Gastroesophageal sphincter (tissue), 3 donors: Measurements from ENCODE around the gene SOX5.

ENCODE experiments used
- EP300 ChIP-seq: sonication (generic); formaldehyde crosslinking; IDR thresholded peaks from one replicate; pipeline ENCODE4 v1.6.1; 2017; ENCODE audit warnings: antibody characterized with exemption, mild to moderate bottlenecking
- POLR2A ChIP-seq, 2 donors: fragments of 450-650 bp; IDR thresholded peaks; one replicate each; pipeline ENCODE4 v1.6.1; 2017; ENCODE audit warnings: antibody characterized with exemption in 2 of 2, mild to moderate bottlenecking in 2 of 2, moderate library complexity in 1 of 2
- POLR2AphosphoS5 ChIP-seq: sonication (generic); formaldehyde crosslinking; IDR thresholded peaks from one replicate; pipeline ENCODE4 v1.6.1; 2017; ENCODE audit warnings: antibody characterized with exemption
- TF ChIP-seq, protein P1 (sequence below), 4 experiments: fragments of 200-600 bp in 2 of 4; fragments of 450-650 bp in 2 of 4; sonication (generic) in 1 of 4; IDR thresholded peaks; one replicate each; pipeline ENCODE4 v1.5.1; 2017 to 2019; ENCODE audit warnings: antibody characterized with exemption in 4 of 4, mild to moderate bottlenecking in 2 of 4, moderate library complexity in 2 of 4

DNA sequence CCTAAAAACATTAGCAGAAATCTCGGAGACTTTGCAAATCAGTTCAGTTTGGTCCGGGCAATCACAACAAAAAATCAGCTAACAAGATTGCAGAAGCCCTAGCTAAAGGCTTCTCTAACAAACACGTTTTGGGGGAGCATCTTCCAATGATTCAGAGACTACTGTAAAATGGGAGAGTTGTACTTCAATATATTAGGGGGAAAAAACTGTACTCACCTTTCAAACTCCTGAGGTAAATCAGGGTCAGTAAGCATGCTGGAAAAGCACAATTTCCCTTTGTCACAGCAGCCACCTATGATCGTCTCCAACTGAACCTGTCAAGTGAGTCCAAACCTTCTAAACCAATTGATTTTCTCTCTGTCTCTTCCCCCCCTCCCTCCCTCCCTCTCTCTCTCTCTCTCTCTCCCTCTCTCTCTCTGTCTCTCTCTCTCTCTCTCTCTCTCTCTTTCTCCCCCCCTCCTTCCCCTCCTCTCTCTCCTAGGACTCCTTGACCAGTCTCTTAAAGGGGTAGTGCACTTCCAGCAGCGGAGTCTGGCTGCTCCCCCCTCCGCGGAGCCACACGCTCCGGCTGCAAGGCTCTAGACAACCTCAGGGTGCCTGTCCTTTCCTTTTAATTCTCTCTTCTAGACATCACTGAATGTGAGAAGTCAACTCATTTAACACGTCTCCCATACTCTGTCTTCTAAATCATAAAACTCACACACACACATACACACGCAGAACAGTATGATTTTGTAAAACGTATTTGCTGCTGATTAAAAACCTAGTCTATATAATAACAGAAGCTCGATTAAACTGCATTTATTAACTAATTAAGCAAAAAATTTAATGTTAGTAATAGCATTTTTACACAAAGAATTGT lies at the start of gene SOX5:
- TF ChIP-seq, protein P1, sequence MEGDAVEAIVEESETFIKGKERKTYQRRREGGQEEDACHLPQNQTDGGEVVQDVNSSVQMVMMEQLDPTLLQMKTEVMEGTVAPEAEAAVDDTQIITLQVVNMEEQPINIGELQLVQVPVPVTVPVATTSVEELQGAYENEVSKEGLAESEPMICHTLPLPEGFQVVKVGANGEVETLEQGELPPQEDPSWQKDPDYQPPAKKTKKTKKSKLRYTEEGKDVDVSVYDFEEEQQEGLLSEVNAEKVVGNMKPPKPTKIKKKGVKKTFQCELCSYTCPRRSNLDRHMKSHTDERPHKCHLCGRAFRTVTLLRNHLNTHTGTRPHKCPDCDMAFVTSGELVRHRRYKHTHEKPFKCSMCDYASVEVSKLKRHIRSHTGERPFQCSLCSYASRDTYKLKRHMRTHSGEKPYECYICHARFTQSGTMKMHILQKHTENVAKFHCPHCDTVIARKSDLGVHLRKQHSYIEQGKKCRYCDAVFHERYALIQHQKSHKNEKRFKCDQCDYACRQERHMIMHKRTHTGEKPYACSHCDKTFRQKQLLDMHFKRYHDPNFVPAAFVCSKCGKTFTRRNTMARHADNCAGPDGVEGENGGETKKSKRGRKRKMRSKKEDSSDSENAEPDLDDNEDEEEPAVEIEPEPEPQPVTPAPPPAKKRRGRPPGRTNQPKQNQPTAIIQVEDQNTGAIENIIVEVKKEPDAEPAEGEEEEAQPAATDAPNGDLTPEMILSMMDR (IDR thresholded peaks at IDR 0.05) = no peak
- TF ChIP-seq POLR2A (IDR thresholded peaks at IDR 0.05) (no peak), EP300 (no peak), POLR2AphosphoS5 (no peak)
